GM10847 (cell line): ENCODE data around the gene HS6ST2.

ENCODE experiments used
- POLR2A ChIP-seq: IDR thresholded peaks from 2 replicates; pipeline ENCODE4 v1.6.1; 2011; ENCODE audit not compliant: insufficient read length; ENCODE audit errors: extremely low read depth

HS6ST2 gene

DNA sequence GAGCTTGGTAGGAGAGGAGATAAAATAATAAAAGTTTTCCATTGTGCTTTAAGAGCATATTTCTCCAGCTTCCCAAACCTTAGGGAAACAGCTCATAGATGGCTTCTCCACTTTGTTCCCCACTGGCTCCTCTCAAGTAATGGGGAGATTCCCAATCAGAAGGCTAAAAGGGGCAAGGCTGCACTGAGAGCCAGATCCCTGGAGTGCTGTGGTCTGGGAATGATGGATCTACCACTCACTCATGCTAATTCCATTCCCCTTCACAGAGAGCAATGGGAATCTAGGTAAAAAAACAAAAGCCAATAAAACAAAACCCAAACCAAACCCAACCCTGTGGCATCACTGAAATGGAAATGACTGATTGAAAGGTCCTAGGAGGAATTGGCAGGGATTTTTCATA lies 249.9 kb downstream of the HS6ST2 start:
- TF ChIP-seq POLR2A, result no peak

DNA sequence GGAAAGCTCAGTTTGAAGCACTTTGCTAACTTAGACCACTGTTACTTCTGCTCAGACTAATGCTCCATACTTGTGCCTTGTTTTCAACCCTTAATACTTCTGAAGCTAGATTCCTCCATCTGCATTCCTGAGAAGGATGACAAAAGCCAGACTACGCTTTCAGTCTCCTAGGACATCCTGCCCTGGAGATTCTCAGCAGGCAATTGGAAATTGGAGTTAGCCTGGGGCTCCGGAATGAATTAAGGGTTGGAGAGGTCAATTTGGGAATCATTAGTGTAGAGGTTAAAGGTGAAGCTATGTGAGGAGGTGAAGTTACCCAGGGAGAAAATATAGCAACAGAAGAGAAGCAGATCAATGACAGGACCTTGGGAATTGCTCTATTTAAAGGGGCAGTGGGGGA lies 253.7 kb downstream of the HS6ST2 start:
- no peak for TF ChIP-seq POLR2A

DNA sequence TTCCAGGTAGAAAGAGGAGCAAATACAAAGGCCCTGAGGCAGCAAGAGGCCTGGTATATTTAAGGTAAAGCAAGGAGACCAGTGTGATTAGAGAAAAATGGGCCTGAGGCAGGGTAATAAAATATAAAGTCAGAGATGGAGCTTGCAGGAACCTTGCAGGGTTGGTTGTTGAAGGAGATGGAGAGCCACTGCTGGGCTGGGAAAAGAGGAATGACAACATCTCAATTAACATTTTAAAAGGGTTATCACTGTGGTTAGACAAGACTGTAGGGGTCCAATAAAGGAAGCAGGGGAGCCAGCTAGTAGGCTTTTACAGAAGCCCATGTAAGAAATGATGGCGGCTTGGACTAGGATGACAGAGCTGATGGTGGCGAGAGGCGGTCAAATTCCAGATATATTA lies 264.0 kb downstream of the HS6ST2 start:
- no peak for TF ChIP-seq POLR2A

DNA sequence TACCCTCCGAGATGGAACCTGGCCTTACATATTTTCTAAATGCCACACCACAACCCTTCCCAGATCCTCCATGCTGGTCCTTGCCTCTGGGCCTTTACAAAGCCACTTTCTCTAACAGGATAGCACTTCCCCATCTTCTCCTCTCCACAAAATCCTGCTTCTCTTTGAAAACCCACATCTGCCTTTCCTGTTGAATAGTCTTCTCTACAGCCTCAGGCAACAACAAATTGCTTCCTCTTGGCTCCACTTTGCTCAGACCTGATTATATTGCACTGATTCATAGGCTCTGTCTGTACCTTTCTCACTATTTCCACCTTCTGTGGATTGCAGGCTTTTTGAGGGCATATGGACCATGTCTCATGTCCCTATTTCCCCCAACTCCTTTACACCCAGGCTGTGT lies 265.9 kb downstream of the HS6ST2 start:
- no peak for TF ChIP-seq POLR2A

DNA sequence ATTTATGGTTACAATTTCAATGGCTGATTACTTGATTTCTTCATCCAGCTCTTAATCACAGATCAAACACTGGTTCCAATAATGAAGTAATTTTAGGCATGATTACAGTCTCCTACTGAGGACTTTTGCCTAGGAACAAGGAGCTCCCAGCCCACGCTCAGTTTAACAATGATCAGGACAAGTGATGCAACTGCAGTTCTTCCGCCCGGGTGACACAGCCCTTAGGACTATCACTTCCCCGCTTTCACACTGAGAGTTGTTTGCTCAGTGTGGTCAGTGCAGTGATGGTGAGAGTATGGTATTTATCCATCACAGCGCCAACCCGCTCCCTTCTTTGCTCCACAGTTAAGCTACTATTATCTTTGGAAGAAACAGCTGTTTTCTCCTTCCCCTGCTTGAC lies 266.4 kb downstream of the HS6ST2 start:
- TF ChIP-seq POLR2A, result no peak

DNA sequence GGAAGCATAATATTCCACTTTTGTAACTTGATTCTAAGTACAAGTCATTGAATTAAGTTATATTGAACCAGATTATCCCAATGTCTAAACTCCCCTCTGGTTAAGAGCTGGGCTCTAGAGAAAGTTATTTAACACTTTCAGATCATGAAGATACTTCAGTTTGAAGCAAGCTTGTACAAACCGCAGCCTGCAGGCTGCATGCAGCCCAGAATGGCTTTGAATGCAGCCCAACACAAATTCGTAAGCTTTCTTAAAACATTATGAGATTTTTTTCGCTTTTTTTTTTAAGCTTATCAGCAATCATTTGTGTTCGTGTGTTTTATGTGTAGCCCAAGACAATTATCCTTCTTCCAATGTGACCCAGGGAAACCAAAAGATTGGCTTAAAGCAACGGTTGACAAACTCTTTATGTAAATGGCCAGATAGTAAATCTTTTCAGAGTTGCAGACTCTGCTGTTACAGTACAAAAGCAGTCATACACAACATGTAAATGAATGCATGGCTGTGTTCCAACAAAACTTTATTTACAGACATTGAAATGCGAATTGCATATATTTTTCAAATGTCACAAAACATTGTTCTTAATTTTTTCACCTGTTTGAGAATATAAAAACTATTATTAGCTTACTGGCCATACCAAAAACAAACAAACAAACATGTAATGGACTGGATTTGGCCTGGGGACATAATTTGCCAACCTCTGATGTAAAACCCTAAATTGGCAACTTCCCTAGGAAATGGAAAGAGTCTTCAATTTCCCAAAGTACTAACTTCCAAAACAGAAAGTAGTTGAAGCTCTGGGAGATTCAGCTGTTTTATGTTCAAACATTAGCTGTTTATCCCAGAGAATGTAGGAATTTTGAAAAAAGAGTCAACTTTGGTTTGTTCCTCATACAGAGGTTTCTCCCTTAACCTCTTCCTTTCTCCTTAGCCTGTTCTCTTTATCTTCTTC lies 268.5 kb downstream of the HS6ST2 start:
- TF ChIP-seq POLR2A, result no peak

DNA sequence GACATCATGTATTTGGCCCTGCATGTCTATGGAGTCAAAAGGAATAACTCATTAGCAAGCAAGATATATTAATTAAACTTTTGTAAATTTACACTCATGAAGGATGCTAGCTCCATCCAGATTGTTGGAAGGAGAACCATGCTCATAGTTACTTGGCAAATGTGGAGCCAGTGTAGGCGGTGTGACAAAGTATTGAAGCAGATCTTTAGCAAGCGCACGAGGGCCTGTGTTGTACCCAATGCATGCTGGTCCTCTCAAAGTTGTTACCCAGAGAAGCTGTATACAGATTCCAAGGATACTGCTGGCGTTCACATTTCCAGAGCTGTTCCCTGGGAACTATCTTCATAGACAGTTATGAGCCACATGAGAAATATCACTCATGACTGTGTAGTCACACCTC lies 273.2 kb downstream of the HS6ST2 start:
- no peak for TF ChIP-seq POLR2A

DNA sequence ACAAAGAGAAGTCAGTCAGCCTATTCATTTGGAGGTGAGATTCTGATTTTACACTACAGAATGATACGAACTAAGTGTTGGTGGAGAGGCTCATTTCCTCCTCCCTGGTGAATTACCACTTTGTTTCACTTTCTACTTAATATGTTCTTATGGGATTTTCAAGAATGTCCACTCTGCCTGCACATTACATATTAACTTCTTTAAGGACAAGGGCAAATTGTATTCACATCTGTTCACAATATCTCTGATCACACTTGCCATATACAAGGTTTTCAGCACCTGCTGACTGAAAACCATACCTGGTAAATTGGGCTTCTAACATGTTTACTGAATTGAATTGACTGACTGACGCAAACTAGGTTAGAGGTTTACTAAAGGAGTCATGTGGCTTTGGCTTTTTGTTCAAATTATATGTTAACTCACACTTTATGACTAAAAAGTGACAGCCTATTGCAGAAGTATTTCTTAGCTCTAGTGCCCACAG lies 281.2 kb downstream of the HS6ST2 start:
- TF ChIP-seq POLR2A, result no peak

DNA sequence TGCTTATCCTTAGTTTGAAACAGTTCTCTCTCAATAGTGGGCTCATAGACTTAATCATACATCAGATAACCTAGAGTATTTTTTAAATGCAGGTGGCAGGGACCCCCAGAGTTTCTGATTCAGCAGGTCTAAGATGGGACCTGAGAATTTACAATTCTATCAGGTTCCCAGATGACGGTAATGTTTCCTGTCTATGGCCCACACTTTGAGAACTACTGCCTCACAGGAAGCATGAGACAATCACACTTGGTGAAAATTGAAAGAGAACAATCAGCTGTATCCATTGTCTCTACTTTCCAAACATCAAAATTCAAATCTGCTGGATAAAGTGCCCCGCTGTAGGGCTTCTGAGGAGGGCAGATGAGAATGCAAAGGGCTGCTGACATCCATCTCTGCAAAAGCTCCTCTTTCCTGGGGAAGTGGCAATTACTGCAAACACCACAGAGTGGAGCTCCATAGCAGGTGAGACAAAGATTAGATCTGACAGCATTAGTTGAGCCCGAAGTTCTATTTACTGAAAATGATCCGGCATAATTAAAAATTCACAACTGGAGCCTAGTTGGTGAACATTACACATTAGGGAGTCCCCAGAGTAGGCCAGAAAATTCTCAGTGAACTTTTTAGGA lies 281.8 kb downstream of the HS6ST2 start:
- TF ChIP-seq POLR2A, result no peak

DNA sequence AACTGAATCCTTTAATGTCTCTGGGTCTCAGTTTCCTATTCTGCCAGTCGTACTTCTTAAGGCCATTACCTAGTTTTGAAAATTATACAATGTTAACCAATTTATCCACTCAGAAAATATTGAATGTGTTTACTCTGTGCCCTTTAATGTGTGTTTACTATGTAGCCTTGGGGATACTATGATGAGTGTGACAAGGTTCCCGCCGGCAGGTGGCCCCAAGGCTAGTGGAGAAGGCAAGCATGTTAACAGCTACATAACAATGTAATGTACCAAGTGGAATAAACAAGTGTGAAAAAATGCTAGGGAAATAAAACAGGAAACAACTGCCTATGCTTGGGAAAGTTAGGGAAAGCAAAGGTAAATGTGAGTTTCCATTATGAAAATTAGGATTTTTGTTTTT lies 282.3 kb downstream of the HS6ST2 start:
- no peak for TF ChIP-seq POLR2A

DNA sequence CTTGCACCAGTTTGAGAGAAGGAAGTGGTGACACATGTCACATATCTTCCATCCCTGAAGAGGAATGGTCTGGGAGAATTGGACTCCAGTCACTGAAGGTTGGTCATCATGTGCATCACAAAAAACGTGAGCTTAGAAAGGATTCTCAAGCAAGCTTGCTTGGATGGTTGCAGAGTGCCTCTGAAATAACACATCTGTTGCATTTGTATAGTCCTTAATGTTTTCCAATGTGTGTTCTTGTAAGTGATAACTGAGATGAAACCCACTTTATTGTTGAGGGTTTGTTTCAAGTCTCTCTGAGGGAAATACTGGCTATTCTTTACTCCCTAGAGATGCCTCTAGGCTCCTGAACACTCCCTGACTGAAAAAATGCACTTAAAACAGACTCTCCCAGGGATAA lies 285.1 kb downstream of the HS6ST2 start:
- no peak for TF ChIP-seq POLR2A

DNA sequence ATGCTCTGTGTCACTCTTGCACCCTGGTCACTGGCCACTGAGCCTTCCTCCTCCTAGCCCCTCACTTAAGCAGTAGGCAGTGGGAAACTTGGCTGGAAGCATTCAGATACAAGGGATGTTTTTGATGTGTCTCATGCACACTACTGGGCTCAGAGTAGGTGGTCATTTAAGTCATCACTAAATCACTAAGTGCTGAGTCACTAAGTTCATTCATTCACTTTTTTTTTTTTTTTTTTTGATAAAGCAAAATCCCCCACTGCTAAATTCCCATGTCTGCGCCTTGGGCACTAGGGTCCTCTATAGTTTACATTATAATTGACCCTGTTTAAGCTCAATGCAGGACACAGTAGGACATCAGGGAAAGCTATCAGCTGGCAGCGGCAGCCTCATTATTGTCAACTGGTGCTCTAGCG lies 287.2 kb downstream of the HS6ST2 start:
- TF ChIP-seq POLR2A, result no peak

DNA sequence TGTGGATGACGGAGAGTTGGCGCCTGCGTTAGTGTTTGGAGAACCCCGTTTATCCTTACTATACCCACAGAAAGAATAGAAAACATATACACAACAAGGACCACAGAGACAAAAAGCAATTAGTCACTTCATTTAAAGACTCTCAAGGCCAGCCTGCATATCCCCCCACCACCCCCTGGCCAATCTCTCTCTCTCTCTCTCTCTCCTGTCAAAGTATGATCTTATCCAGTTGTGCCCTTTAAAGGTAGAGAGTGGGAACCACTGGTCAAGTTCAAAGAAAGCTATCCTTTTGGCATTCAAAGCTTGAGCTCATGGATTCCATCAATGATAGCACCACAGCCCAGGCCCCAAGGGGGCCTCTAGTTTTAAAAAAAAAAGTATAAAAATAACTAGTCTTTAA lies 289.3 kb downstream of the HS6ST2 start:
- TF ChIP-seq POLR2A, result no peak

DNA sequence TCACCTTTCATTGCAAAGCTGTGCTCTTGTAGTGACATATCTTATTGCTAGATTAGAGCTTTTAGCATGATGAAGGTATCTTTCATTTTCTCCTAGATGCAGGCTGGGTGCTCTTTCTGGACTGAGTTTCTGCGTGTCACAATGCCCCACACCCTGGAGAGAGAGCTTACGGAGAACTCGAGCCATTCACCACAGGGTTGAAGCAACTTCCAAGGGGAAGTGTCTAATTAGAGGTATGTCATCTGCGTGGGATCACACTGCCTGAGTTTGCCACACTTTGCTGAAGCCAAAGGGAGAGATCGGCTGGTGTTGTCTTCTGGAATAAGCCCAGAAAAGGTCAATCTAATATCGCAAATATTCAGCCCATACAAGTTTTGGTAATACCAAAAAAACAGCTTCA lies 290.3 kb downstream of the HS6ST2 start:
- no peak for TF ChIP-seq POLR2A

DNA sequence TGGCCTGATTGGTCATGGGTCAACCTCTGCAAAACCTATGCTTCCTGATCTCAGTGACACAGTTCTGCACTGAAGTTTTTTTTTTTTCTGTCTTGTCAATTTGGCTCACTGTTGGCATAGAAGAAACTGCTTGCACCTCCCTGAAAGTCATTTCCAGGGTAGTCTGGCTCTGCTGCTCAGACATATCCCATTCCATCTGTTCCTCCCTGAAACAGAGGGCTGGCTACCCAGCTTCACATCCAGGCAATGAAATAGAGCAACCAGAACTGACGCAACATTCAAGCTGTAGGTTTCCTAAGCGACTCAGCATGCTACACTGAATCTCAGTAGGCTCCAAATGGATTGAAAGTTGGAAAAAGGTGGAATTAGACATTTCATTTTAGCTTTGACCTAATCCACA lies 292.8 kb downstream of the HS6ST2 start:
- no peak for TF ChIP-seq POLR2A

DNA sequence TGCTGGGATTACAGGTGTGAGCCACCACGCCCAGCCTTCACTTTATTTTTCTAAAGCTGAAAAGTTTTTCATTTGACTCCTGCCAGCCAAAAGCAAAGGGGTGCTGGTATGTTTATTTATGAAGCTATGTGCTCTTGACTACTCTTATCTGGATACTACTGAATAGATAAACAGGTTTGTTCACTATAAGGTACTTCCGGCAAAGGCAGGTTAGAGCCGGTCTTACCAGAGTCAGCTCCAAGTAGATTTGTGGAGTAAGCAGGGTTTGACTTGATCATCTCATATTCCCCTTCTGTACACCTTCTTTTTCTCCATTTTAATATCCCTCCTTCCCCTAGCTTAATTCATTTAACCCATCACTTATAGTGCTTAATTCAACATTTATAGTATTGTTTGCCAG lies 294.2 kb downstream of the HS6ST2 start:
- TF ChIP-seq POLR2A, result no peak
